ENCODE results near the gene ANKRA2. TPM values are rescaled to one million over a fixed set of nuclear protein-coding genes. Genes with fewer than 3 reads are reported as not detected.

Gene ANKRA2
- total RNA-seq, 4 donors from 2014 or later = 25.7 to 57.8 (median 27.6) TPM

GRCh38 chr5:73591698-73592501, 26.5 kb upstream of the ANKRA2 start:
- Histone ChIP-seq H3K27ac (no peak overlapping the region), H3K9me3 (no peaks in the 10 kb centered on the region), H3K4me1 (no peaks in the 10 kb centered on the region), H3K4me3 (no peak overlapping the region), H3K27me3 (no peaks in the 10 kb centered on the region), H3K36me3 (no peaks in the 10 kb centered on the region)
- TF ChIP-seq POLR2A (IDR thresholded peaks at IDR 0.05) (no peak), CTCF (IDR thresholded peaks at IDR 0.05) (no peak)
- DNase-seq = no peak

DNA sequence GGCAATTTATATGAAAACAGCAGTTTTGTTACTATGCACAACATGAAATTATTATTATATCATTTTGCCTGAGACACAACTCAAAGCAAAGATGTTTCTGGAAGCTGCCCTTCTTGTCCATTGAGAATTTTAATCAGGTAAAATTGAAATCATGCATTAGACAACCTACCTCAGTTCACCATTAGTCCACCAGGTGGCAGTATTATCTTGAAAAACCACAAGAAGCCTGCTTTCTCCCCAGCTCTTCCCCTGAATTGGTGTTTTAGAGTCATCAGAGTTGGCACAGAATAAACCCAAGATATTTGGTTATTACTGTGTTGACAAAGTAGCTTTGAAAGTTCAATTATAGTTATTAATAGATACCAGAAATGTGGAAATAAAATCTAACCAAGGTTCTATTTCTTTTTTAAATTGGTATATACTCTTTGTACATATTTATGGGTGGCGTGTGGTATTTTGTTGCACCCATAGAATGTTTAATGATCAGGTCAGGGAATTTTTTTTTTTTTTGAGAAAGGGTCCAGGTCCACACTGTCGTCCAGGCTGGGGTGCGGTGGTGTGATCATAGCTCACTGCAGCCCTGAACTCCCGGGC, 25.8 kb upstream of the ANKRA2 start:
- no peak overlapping the region for H3K4me3 ChIP-seq
- DNase-seq = peak in 2 of 3 donors; percentile 26 to 56
- TF ChIP-seq CTCF (IDR thresholded peaks at IDR 0.05) (peak; percentile 66 to 96 (median 91)), POLR2A (IDR thresholded peaks at IDR 0.05) (no peak)
- no peak overlapping the region for H3K27ac ChIP-seq
- H3K9me3 ChIP-seq = no peaks in the 10 kb centered on the region
- no peaks in the 10 kb centered on the region for H3K27me3 ChIP-seq
- no peaks in the 10 kb centered on the region for H3K4me1 ChIP-seq
- H3K36me3 ChIP-seq = no peaks in the 10 kb centered on the region

DNA sequence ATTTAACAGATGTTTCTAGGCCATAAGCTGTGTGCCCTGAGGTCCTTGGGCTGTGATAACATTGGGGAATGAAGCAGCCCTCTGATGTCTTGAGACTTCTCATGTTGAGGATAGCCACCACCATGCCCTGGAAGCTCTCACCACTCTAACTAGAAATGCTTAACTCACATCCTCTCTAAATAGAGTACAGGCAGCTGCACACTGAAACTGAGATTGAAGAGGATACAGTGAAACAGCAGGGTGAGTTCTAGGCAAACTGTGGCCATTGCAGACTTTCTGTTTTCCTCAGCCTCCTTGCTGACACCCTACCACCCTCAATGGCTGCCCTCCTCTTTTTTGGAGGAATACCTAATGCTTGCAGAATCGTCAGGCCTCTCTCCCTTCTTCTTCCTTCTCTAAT, 22.5 kb upstream of the ANKRA2 start:
- DNase-seq = no peak
- no peak overlapping the region for H3K4me3 ChIP-seq
- no peaks in the 10 kb centered on the region for H3K27me3 ChIP-seq
- TF ChIP-seq CTCF (IDR thresholded peaks at IDR 0.05) = no peak
- no peak for TF ChIP-seq POLR2A (IDR thresholded peaks at IDR 0.05)
- no peaks in the 10 kb centered on the region for H3K9me3 ChIP-seq
- no peaks in the 10 kb centered on the region for H3K4me1 ChIP-seq
- H3K36me3 ChIP-seq = no peaks in the 10 kb centered on the region
- no peak overlapping the region for H3K27ac ChIP-seq

- TF ChIP-seq POLR2A (IDR thresholded peaks at IDR 0.05) (no peak), CTCF (IDR thresholded peaks at IDR 0.05) (no peak)
- no peaks in the 10 kb centered on the region for H3K27me3 ChIP-seq
- H3K36me3 ChIP-seq = peaks cover 0 to 44% (median 0%) of the 10 kb centered on the region in 3 donors
Measured at GRCh38 chr5:73582285-73583145, 17.1 kb upstream of the ANKRA2 start.

DNA sequence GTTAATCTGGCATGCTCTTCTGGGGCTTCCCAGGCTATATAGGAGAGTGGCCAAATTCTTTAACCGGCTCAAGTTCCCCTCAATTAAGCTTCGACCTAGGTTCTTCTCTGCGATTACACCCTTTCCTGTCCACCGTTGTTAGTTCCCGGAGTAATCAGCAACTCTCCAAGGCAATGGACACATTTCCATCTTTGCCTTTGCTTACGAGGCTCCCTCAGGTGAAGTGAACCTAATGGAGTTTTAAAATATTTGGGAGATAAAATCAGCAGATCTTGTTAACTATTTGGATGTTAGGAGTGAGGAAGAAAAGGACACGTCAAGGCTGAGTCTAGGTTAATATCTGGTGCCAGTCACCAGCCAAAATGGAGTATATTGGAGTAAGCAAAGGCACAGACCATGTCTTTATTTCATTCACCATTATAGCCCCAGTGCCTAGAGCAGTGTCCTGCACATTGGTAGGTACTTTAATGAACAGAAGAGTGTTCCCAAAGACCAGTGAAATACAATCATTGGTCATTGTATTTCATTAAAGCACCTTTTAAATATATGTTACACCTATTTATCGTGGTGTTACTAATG, 619 bp upstream of the ANKRA2 start:
- H3K4me1 ChIP-seq = peaks cover 0 to 27% (median 10%) of the 10 kb centered on the region in 4 donors
- TF ChIP-seq CTCF (IDR thresholded peaks at IDR 0.05) = no peak
- TF ChIP-seq POLR2A (IDR thresholded peaks at IDR 0.05) = no peak
- H3K27ac ChIP-seq = peak overlapping the region; percentile 85 to 91 (median 89)
- no peaks in the 10 kb centered on the region for H3K27me3 ChIP-seq
- peaks cover 0 to 30% (median 0%) of the 10 kb centered on the region in 3 donors for H3K36me3 ChIP-seq
- peak overlapping the region; percentile 60 to 86 (median 75) for H3K4me3 ChIP-seq
- no peak for DNase-seq
- no peaks in the 10 kb centered on the region for H3K9me3 ChIP-seq

More at GRCh38 chr5:73582285-73583145, 17.1 kb upstream of the ANKRA2 start:
- no peaks in the 10 kb centered on the region for H3K9me3 ChIP-seq
- H3K27ac ChIP-seq = no peak overlapping the region
- DNase-seq = no peak
- no peaks in the 10 kb centered on the region for H3K4me1 ChIP-seq
- H3K4me3 ChIP-seq = no peak overlapping the region

Data from Peyer's patch (tissue), 4 donors.